Heart left ventricle (tissue), 13 donors: Measurements from ENCODE around the gene ZNF594.
"Not testable (repeated sequence)": the region's sequence is repeated elsewhere in the genome, so short reads cannot be mapped to it uniquely, and the experiment has no call there.

Source experiments
- POLR2A ChIP-seq, 2 donors: fragments of 450-650 bp; IDR thresholded peaks; one replicate each; pipeline ENCODE4 v1.6.1; 2017; ENCODE audit warnings: antibody characterized with exemption in 2 of 2, mild to moderate bottlenecking in 2 of 2, moderate library complexity in 2 of 2
- TF ChIP-seq, protein P1 (sequence below), 12 donors: fragments of 200-600 bp; sonication (generic) in 4 of 12; IDR thresholded peaks; one replicate each; pipeline versions ENCODE4 v1.5.0 to v1.8.0; 2018 to 2022; ENCODE audit warnings: antibody characterized with exemption in 12 of 12, mild to moderate bottlenecking in 5 of 12
- donor health status: ischemic (EF 13 %, LVEDD 7.1; RV severe dilation, severe dysfunction).
- donor health status: DM: no; HTN: yes; CAD: no.
- donor health status: DM: no; HTN: no; CAD: no.
- donor health status: ischemic (EF 25% LVEDD 6.9; RV normal size, moderate dysfunction).
- donor health status: ischemic (EF 25% LVEDD 5.7; RV mildly dilated, moderate dysfunction).
- donor health status: ischemic (EF 35%, LVEDD 5.7; RV mildly dilated, moderate dysfunction).
- donor health status: nonischemic (EF 11% LVEDD 7.7; RV severe dilation, severe dysfunction).
- donor health status: DM: yes; HTN: yes; CAD: no.
- donor health status: PGD.
- donor health status: ischemic (EF 29% LVEDD 5.4; RV normal size, mild dysfunction).
- donor health status: nonischemic (EF 23%, LVEDD 6.1; RV moderate dilation, normal function).

GRCh38 chr17:5239769-5240168 is 48.1 kb upstream of the ZNF594 start:
- TF ChIP-seq, protein P1, sequence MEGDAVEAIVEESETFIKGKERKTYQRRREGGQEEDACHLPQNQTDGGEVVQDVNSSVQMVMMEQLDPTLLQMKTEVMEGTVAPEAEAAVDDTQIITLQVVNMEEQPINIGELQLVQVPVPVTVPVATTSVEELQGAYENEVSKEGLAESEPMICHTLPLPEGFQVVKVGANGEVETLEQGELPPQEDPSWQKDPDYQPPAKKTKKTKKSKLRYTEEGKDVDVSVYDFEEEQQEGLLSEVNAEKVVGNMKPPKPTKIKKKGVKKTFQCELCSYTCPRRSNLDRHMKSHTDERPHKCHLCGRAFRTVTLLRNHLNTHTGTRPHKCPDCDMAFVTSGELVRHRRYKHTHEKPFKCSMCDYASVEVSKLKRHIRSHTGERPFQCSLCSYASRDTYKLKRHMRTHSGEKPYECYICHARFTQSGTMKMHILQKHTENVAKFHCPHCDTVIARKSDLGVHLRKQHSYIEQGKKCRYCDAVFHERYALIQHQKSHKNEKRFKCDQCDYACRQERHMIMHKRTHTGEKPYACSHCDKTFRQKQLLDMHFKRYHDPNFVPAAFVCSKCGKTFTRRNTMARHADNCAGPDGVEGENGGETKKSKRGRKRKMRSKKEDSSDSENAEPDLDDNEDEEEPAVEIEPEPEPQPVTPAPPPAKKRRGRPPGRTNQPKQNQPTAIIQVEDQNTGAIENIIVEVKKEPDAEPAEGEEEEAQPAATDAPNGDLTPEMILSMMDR (IDR thresholded peaks at IDR 0.05): not testable (repeated sequence)
- not testable (repeated sequence) for TF ChIP-seq POLR2A (IDR thresholded peaks at IDR 0.05)
